ENCODE data around the gene PAWR.
"Not testable (repeated sequence)": the region's sequence is repeated elsewhere in the genome, so short reads cannot be mapped to it uniquely, and the experiment has no call there.

DNA sequence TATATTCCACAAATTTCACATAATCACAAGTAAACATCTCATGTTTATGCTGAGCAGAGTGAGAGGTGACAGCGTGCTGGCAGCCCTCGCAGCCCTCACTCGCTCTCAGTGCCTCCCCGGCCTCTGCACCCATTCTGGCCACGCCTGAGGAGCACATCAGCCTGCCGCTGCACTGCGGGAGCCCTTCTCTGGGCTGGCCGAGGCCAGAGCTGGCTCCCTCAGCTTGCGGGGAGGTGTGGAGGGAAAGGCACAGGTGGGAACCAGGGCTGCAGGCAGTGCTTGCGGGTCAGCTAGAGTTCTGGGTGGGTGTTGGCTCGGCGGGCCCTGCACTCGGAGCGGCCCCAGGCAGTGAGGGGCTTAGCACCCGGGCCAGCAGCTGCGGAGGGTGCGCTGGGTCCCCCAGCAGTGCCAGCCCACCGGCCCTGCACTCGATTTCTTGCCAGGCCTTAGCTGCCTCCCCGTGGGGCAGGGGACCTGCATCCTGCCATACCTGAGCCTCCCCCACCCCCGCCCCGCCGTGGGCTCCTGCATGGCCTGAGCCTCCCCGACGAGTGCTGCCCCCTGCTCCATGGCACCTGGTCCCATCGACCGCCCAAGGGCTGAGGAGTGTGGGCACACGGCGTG, 125.9 kb downstream of the PAWR start:
- not testable (repeated sequence) for TF ChIP-seq POLR2A, POLR2AphosphoS5 (IDR thresholded peaks at IDR 0.05)
